Stimulated activated CD8-positive, alpha-beta memory T cell treated with anti-CD3 and anti-CD28 coated beads, Interleukin-2, amount 100 ng/mL, for 1 hour (primary cell): ENCODE data around the gene ZNF331.

Experiments
- DNase-seq, 2 donors: peaks; one replicate each; pipeline ENCODE4 v3.0.0-alpha.2; 2020; ENCODE audit warnings: low read depth in 2 of 2

Gene ZNF331

GRCh38 chr19:53626976-53627375 is 89.0 kb downstream of the ZNF331 start:
- no peak for DNase-seq
